CD14-positive monocyte (primary cell): Measurements from ENCODE around the gene IGF2BP3. TPM values are rescaled to one million over a fixed set of nuclear protein-coding genes. Genes with fewer than 3 reads are reported as not detected.

Source experiments
- DNase-seq, 3 donors: peaks; one replicate each; pipeline ENCODE4 v3.0.0-alpha.2; 2011 to 2022
- H2AFZ ChIP-seq: 2 replicates; pipeline ENCODE4 v1.6.0; 2012; ENCODE audit warnings: mild to moderate bottlenecking, low read depth, low read length, inconsistent platforms; ENCODE audit not compliant: insufficient read depth, poor library complexity, severe bottlenecking
- H3K27ac ChIP-seq, 2 donors: 1 replicate in 1 of 2; 2 replicates in 1 of 2; pipeline ENCODE4 v1.5.1; 2012 to 2013; ENCODE audit warnings: low read length in 2 of 2, control low read depth in 1 of 2, inconsistent platforms in 1 of 2, low read depth in 1 of 2, mild to moderate bottlenecking in 1 of 2
- H3K27me3 ChIP-seq, 2 donors: one replicate each; pipeline versions ENCODE4 v1.6.0 to v1.6.1; 2011 to 2013; ENCODE audit warnings: low read length in 2 of 2; ENCODE audit not compliant: control insufficient read depth in 2 of 2, insufficient read depth in 2 of 2
- H3K36me3 ChIP-seq, 2 donors: replicated peaks in 1 of 2; 1 replicate in 1 of 2; 2 replicates in 1 of 2; pipeline versions ENCODE4 v1.5.1 to v1.6.1; 2012 to 2013; ENCODE audit warnings: low read length in 2 of 2, control low read depth in 1 of 2, inconsistent platforms in 1 of 2, mild to moderate bottlenecking in 1 of 2; ENCODE audit not compliant: insufficient read depth in 2 of 2, control insufficient read depth in 1 of 2
- H3K4me1 ChIP-seq, 2 donors: 1 replicate in 1 of 2; 2 replicates in 1 of 2; pipeline versions ENCODE4 v1.5.1 to v1.6.1; 2012 to 2013; ENCODE audit warnings: low read length in 2 of 2, control low read depth in 1 of 2, inconsistent platforms in 1 of 2, mild to moderate bottlenecking in 1 of 2, moderate library complexity in 1 of 2; ENCODE audit not compliant: insufficient read depth in 2 of 2, control insufficient read depth in 1 of 2
- H3K4me2 ChIP-seq: replicated peaks from 2 replicates; pipeline ENCODE3; 2012; ENCODE audit warnings: low read length, moderate library complexity, mild to moderate bottlenecking; ENCODE audit not compliant: poor library complexity, severe bottlenecking; ENCODE audit errors: extremely low read depth
- H3K4me3 ChIP-seq, 3 experiments: fragments of 200-600 bp in 1 of 3; sonication (generic) in 1 of 3; replicated peaks in 1 of 3; 1 replicate in 2 of 3; 2 replicates in 1 of 3; pipeline ENCODE4 v1.5.1; 2011 to 2013; ENCODE audit warnings: low read length in 3 of 3, mild to moderate bottlenecking in 3 of 3, control low read depth in 2 of 3, low read depth in 2 of 3, inconsistent platforms in 1 of 3, moderate library complexity in 1 of 3
- H3K79me2 ChIP-seq: 2 replicates; pipeline ENCODE4 v1.6.0; 2012; ENCODE audit warnings: mild to moderate bottlenecking, control low read depth, inconsistent platforms, low read length, moderate library complexity; ENCODE audit not compliant: insufficient read depth
- H3K9ac ChIP-seq: 2 replicates; pipeline ENCODE4 v1.6.0; 2017; ENCODE audit warnings: low read length, mild to moderate bottlenecking; ENCODE audit not compliant: insufficient read depth, poor library complexity, severe bottlenecking
- H3K9me3 ChIP-seq, 2 donors: replicated peaks in 1 of 2; 1 replicate in 1 of 2; 2 replicates in 1 of 2; pipeline versions ENCODE4 v1.5.1 to v1.6.1; 2012 to 2013; ENCODE audit warnings: low read length in 2 of 2, control low read depth in 1 of 2; ENCODE audit not compliant: control insufficient read depth in 1 of 2, insufficient read depth in 1 of 2
- H4K20me1 ChIP-seq: 2 replicates; pipeline ENCODE4 v1.6.0; 2012; ENCODE audit warnings: mild to moderate bottlenecking, low read length, control low read depth, moderate library complexity; ENCODE audit not compliant: insufficient read depth
- H3K27ac Mint-ChIP-seq, 7 donors: one replicate each; pipeline ENCODE4 v1.8.0; 2020; ENCODE audit warnings: mild to moderate bottlenecking in 7 of 7, mixed read lengths in 7 of 7, moderate library complexity in 6 of 7, inconsistent platforms in 2 of 7
- H3K27me3 Mint-ChIP-seq, 3 donors: one replicate each; pipeline ENCODE4 v1.8.0; 2021 to 2022; ENCODE audit warnings: low read depth in 3 of 3, mild to moderate bottlenecking in 3 of 3, mixed read lengths in 3 of 3, moderate library complexity in 3 of 3, inconsistent platforms in 1 of 3
- H3K36me3 Mint-ChIP-seq, 2 donors: one replicate each; pipeline ENCODE4 v1.8.0; 2020; ENCODE audit warnings: mixed read lengths in 2 of 2, inconsistent platforms in 1 of 2, mild to moderate bottlenecking in 1 of 2
- H3K4me1 Mint-ChIP-seq: one replicate; pipeline ENCODE4 v1.8.0; 2020; ENCODE audit warnings: mild to moderate bottlenecking, mixed read lengths
- H3K4me3 Mint-ChIP-seq, 2 donors: one replicate each; pipeline ENCODE4 v1.8.0; 2020; ENCODE audit warnings: mild to moderate bottlenecking in 2 of 2, mixed read lengths in 2 of 2, moderate library complexity in 1 of 2
- H3K9me3 Mint-ChIP-seq, 7 donors: one replicate each; pipeline ENCODE4 v1.8.0; 2020 to 2022; ENCODE audit warnings: mixed read lengths in 7 of 7, mild to moderate bottlenecking in 6 of 7, moderate library complexity in 6 of 7, inconsistent platforms in 2 of 7
- CTCF ChIP-seq: fragments of 200-600 bp; IDR thresholded peaks from one replicate; pipeline ENCODE4 v1.8.0; 2022; ENCODE audit warnings: antibody characterized with exemption, mild to moderate bottlenecking
- WGBS: methylation state at CpG from one replicate; pipeline ENCODE4 v1.1.5; 2013; ENCODE audit warnings: missing lambda C conversion rate; ENCODE audit not compliant: insufficient coverage; 5-methylcytosine and 5-hydroxymethylcytosine counted together
- intact Hi-C, 2 donors: fragments of 100-400 bp; cut with micrococcal nuclease; formaldehyde crosslinking; loops; one replicate each; pipeline versions ENCODE4 v1.15.0 to v1.15.1; 2023
- polyA plus RNA-seq, 3 donors: library from polyadenylated mRNA; depleted of rRNA in 1 of 3; unstranded in 2 of 3; stranded (reverse) in 1 of 3; fragments of 300-500 nt in 2 of 3; fragments of >200 nt in 1 of 3; fragmentation: Illumina TruSeq in 2 of 3; gene quantifications; 1 replicate in 2 of 3; 2 replicates in 1 of 3; pipeline ENCODE4 v1.2.3, GENCODE V29; 2012 to 2021

IGF2BP3 gene
- polyA plus RNA-seq, 3 donors = 0.60 to 5.3 (median 3.2) TPM

- Mint-ChIP-seq H3K4me1 (peaks cover under 1% of the 10 kb centered on the region), H3K27me3 (peaks cover 34 to 63% (median 36%) of the 10 kb centered on the region in 3 donors), H3K36me3 (no peaks in the 10 kb centered on the region), H3K4me3 (no peak overlapping the region), H3K9me3 (peaks cover 0 to 2% (median 0%) of the 10 kb centered on the region in 7 donors), H3K27ac (no peak overlapping the region)
- intact Hi-C loops = no loop called here
- no peak for DNase-seq
- no peaks in the 10 kb centered on the region for H3K79me2 ChIP-seq
- no peak overlapping the region for H3K4me2 ChIP-seq
- no peak overlapping the region for H3K27ac ChIP-seq
- no peak overlapping the region for H3K9ac ChIP-seq
- H4K20me1 ChIP-seq = no peaks in the 10 kb centered on the region
- H3K36me3 ChIP-seq = no peaks in the 10 kb centered on the region
- peaks cover 0 to 17% of the 10 kb centered on the region in 2 donors for H3K27me3 ChIP-seq
- TF ChIP-seq CTCF = no peak
- WGBS = no CpG with 5 or more reads among the region's 3 CpGs
- H3K9me3 ChIP-seq = no peaks in the 10 kb centered on the region
- H3K4me3 ChIP-seq = no peak overlapping the region
- no peak overlapping the region for H2AFZ ChIP-seq
- H3K4me1 ChIP-seq = no peaks in the 10 kb centered on the region
Observed at GRCh38 chr7:23449941-23450340, 20.4 kb downstream of the IGF2BP3 start.

- Histone ChIP-seq H3K9me3 (no peaks in the 10 kb centered on the region), H3K27ac (no peak overlapping the region), H3K36me3 (no peaks in the 10 kb centered on the region), H2AFZ (no peak overlapping the region), H3K4me1 (peaks cover 0 to 5% of the 10 kb centered on the region in 2 donors), H3K4me3 (no peak overlapping the region), H4K20me1 (no peaks in the 10 kb centered on the region), H3K4me2 (no peak overlapping the region), H3K9ac (no peak overlapping the region), H3K27me3 (peaks cover 0 to 21% of the 10 kb centered on the region in 2 donors), H3K79me2 (no peaks in the 10 kb centered on the region)
- H3K27ac Mint-ChIP-seq = no peak overlapping the region
- no peaks in the 10 kb centered on the region for H3K9me3 Mint-ChIP-seq
- intact Hi-C loops = no loop called here
- H3K4me3 Mint-ChIP-seq = no peak overlapping the region
- DNase-seq = no peak
- peaks cover 25 to 49% (median 28%) of the 10 kb centered on the region in 3 donors for H3K27me3 Mint-ChIP-seq
- no CpG with 5 or more reads among the region's 5 CpGs for WGBS
- peaks cover 13% of the 10 kb centered on the region for H3K4me1 Mint-ChIP-seq
- TF ChIP-seq CTCF = no peak
- H3K36me3 Mint-ChIP-seq = no peaks in the 10 kb centered on the region
Observed at GRCh38 chr7:23445326-23445725, 25.0 kb downstream of the IGF2BP3 start.
